Testis (tissue), 2 donors: ENCODE results near the gene PCDHA2.

Experiments
- CTCF ChIP-seq, 3 experiments: fragments of 450-650 bp in 2 of 3; fragments of 200-600 bp in 1 of 3; sonication (generic) in 1 of 3; IDR thresholded peaks; one replicate each; pipeline ENCODE4 v1.5.1; 2016 to 2019; ENCODE audit warnings: antibody characterized with exemption in 3 of 3, mild to moderate bottlenecking in 2 of 3, moderate library complexity in 1 of 3
- POLR2A ChIP-seq: fragments of 450-650 bp; IDR thresholded peaks from one replicate; pipeline ENCODE4 v1.6.1; 2017; ENCODE audit warnings: antibody characterized with exemption, mild to moderate bottlenecking, moderate library complexity

DNA sequence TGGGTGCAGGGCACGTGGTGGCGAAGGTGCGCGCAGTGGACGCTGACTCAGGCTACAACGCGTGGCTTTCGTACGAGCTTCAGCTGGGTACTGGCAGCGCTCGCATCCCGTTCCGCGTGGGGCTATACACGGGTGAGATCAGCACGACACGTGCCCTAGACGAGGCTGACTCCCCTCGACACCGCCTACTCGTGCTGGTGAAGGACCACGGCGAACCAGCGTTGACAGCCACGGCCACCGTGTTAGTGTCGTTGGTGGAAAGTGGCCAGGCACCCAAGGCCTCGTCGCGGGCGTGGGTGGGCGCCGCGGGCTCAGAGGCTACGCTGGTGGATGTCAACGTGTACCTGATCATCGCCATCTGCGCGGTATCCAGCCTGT lies 2.1 kb downstream of the PCDHA2 start:
- TF ChIP-seq CTCF (IDR thresholded peaks at IDR 0.05) (no peak), POLR2A (no peak)
